Panc1 (cell line): ENCODE measurements around the gene SLC25A36. TPM values are rescaled to one million over a fixed set of nuclear protein-coding genes. Genes with fewer than 3 reads are reported as not detected.

Experiments
- ATAC-seq: fragments of 200-7000 bp; cut with Tn5 transposase; 2 replicates; pipeline ENCODE4 v1.9.1; 2020; ENCODE audit warnings: mild to moderate bottlenecking, moderate library complexity
- BruUV-seq: library from RNA; stranded (reverse); fragments of 400-500 nt; replicated peaks from 2 replicates; lab custom pipeline; 2021; lab: Mats Ljungman, UMichigan
- CTCF ChIA-PET: fragments of 300-600 bp; sonication (Branson Sonifier 250); formaldehyde crosslinking; loops from one replicate; lab custom pipeline; 2022; ENCODE audit warnings: antibody characterized with exemption; lab: Charles Lee
- POLR2A ChIA-PET: fragments of 300-600 bp; sonication (Branson Sonifier 250); formaldehyde crosslinking; loops from one replicate; lab custom pipeline; 2022; ENCODE audit warnings: antibody characterized with exemption; lab: Charles Lee
- DNase-seq: peaks from one replicate; pipeline ENCODE4 v3.0.0-alpha.2; 2010; ENCODE audit warnings: low read depth, low spot score
- H3K27ac ChIP-seq: 2 replicates; pipeline ENCODE4 v1.5.1; 2011; ENCODE audit warnings: mild to moderate bottlenecking, low read length, inconsistent platforms
- H3K27me3 ChIP-seq: fragments of 200-500 bp; sonication (Bioruptor generic); 2 replicates; pipeline ENCODE4 v1.6.0; 2014; ENCODE audit warnings: low read length, inconsistent platforms; ENCODE audit not compliant: control insufficient read depth, insufficient read depth
- H3K36me3 ChIP-seq: fragments of 200-500 bp; sonication (Bioruptor generic); 2 replicates; pipeline ENCODE4 v1.5.1; 2014; ENCODE audit warnings: inconsistent platforms, mild to moderate bottlenecking, low read length, moderate library complexity; ENCODE audit not compliant: control insufficient read depth, insufficient read depth
- H3K4me1 ChIP-seq: 2 replicates; pipeline ENCODE4 v1.5.1; 2011; ENCODE audit warnings: inconsistent platforms, mild to moderate bottlenecking, low read length, moderate library complexity; ENCODE audit not compliant: control insufficient read depth, insufficient read depth
- H3K4me3 ChIP-seq, 2 experiments: 2 replicates each; pipeline ENCODE4 v1.5.1; 2011 to 2012; ENCODE audit warnings: low read depth in 2 of 2, low read length in 2 of 2, mild to moderate bottlenecking in 2 of 2, inconsistent platforms in 1 of 2, moderate library complexity in 1 of 2
- H3K9me3 ChIP-seq: fragments of 200-500 bp; sonication (Bioruptor generic); 2 replicates; pipeline ENCODE4 v1.5.1; 2014; ENCODE audit warnings: low read depth, mild to moderate bottlenecking, inconsistent platforms, low read length, moderate library complexity; ENCODE audit not compliant: control insufficient read depth, insufficient read depth
- POLR2AphosphoS5 ChIP-seq: IDR thresholded peaks from 2 replicates; pipeline ENCODE4 v1.6.1; 2012; ENCODE audit warnings: mild to moderate bottlenecking, low read depth, low read length, moderate library complexity
- REST ChIP-seq, 2 experiments: IDR thresholded peaks; 2 replicates each; pipeline ENCODE4 v1.6.1; 2011 to 2012; ENCODE audit warnings: low read depth in 2 of 2, control low read depth in 1 of 2, low read length in 1 of 2, mild to moderate bottlenecking in 1 of 2, moderate library complexity in 1 of 2; ENCODE audit not compliant: insufficient read depth in 1 of 2
- SIN3A ChIP-seq: IDR thresholded peaks from 2 replicates; pipeline ENCODE4 v1.6.1; 2012; ENCODE audit warnings: low read depth, mild to moderate bottlenecking, low read length, moderate library complexity, borderline replicate concordance; ENCODE audit not compliant: insufficient read depth
- TCF7L2 ChIP-seq: IDR thresholded peaks from 2 replicates; pipeline ENCODE4 v1.6.1; 2011; ENCODE audit warnings: mild to moderate bottlenecking, low read depth, low read length, inconsistent platforms
- in situ Hi-C: cut with HindIII; loops from 2 replicates; pipeline ENCODE4 v1.10.0; 2016; ENCODE audit warnings: low sequenced_read_pairs, low pct_unique_long_range_greater_than_20kb
- intact Hi-C: fragments of 100-400 bp; cut with micrococcal nuclease; formaldehyde crosslinking; loops from one replicate; pipeline ENCODE4 v1.10.0; 2022; ENCODE audit not compliant: unreplicated experiment
- total RNA-seq: library from RNA; stranded (reverse); gene quantifications from one replicate; pipeline ENCODE4 v1.2.1, GENCODE V29; 2021; ENCODE audit not compliant: unreplicated experiment
- TF ChIP-seq, protein P1 (sequence below): fragments of 450-650 bp; IDR thresholded peaks from 2 replicates; pipeline ENCODE4 v1.5.1; 2017; ENCODE audit warnings: mild to moderate bottlenecking

The SLC25A36 gene
- total RNA-seq, 1 experiment from 2014 or later, result 69.5 TPM

DNA sequence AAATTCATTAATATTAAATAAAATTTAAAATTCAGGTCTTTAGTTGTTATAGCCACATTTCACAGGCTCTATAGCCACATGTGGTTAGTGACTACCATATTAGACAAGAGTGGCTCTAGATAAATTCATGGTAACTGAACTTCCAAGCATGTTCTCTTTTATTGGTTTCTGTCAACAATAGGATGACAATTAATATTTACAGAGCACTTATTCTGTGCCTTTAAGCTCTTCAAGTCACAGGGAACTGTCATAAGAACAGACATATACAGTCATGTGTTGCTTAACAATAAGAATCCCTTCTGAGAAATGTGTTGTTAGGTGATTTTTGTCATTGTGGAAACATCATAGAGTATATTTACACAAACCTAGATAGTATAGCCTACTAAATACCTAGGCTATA lies 38.8 kb upstream of the SLC25A36 start:
- no peaks in the 10 kb centered on the region for H3K4me1 ChIP-seq
- H3K9me3 ChIP-seq, result no peaks in the 10 kb centered on the region
- TF ChIP-seq TCF7L2 (no peak), REST (IDR thresholded peaks at IDR 0.05; ENCODE audit: insufficient read depth in 1 of 2, low read depth in 2 of 2, low read length in 1 of 2) (no peak), SIN3A (no peak), POLR2AphosphoS5 (no peak)
- TF ChIP-seq, protein P1, sequence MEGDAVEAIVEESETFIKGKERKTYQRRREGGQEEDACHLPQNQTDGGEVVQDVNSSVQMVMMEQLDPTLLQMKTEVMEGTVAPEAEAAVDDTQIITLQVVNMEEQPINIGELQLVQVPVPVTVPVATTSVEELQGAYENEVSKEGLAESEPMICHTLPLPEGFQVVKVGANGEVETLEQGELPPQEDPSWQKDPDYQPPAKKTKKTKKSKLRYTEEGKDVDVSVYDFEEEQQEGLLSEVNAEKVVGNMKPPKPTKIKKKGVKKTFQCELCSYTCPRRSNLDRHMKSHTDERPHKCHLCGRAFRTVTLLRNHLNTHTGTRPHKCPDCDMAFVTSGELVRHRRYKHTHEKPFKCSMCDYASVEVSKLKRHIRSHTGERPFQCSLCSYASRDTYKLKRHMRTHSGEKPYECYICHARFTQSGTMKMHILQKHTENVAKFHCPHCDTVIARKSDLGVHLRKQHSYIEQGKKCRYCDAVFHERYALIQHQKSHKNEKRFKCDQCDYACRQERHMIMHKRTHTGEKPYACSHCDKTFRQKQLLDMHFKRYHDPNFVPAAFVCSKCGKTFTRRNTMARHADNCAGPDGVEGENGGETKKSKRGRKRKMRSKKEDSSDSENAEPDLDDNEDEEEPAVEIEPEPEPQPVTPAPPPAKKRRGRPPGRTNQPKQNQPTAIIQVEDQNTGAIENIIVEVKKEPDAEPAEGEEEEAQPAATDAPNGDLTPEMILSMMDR, result no peak
- CTCF ChIA-PET, result interaction anchor here (0.7 kb wide), 1 partner anchor 330 kb away, joined by 3 read pairs; no protein-coding TSS in a partner anchor
- no TSS peak for BruUV-seq
- POLR2A ChIA-PET, result no interaction called here
- H3K4me3 ChIP-seq, result no peak overlapping the region
- in situ Hi-C loops (no loop called here), intact Hi-C loops (loop anchor here (10.0 kb wide), 1 partner anchor 202 kb away; no protein-coding TSS in a partner anchor)
- H3K27me3 ChIP-seq, result peaks cover 6% of the 10 kb centered on the region; the same call in 1 of the 2 replicates
- H3K36me3 ChIP-seq, result no peaks in the 10 kb centered on the region
- no peak overlapping the region for H3K27ac ChIP-seq
- ATAC-seq, result no peak
- no peak for DNase-seq

DNA sequence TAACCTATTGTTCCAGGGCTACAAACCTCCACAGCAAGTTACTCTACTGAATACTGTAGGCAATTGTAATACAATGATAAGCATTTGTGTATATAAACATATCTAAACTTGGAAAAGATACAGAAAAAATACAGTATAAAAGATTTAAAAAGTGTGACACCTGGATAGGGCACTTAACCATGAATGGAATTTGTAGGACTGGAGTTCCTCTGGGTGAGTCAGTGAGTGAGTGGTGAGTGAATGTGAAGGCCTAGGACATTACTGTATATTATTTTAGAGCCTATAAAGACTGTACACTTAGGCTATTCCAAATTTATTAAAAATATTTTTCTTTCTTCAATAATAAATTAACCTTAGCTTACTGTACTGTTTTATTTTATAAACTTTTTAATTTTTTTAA lies 38.4 kb upstream of the SLC25A36 start:
- ChIA-PET CTCF (interaction anchor here (0.7 kb wide), 1 partner anchor 329 kb away, joined by 3 read pairs; no protein-coding TSS in a partner anchor), POLR2A (no interaction called here)
- Histone ChIP-seq H3K36me3 (no peaks in the 10 kb centered on the region), H3K4me3 (no peak overlapping the region), H3K27me3 (peaks cover 6% of the 10 kb centered on the region; the same call in 1 of the 2 replicates), H3K9me3 (no peaks in the 10 kb centered on the region), H3K27ac (no peak overlapping the region), H3K4me1 (no peaks in the 10 kb centered on the region)
- no peak for TF ChIP-seq POLR2AphosphoS5
- TF ChIP-seq REST (IDR thresholded peaks at IDR 0.05; ENCODE audit: insufficient read depth in 1 of 2, low read depth in 2 of 2, low read length in 1 of 2), result no peak
- TF ChIP-seq SIN3A, result no peak
- TF ChIP-seq, protein P1, result no peak
- no peak for TF ChIP-seq TCF7L2
- ATAC-seq, result no peak
- in situ Hi-C loops, result no loop called here
- intact Hi-C loops, result loop anchor here (10.0 kb wide), 1 partner anchor 202 kb away; no protein-coding TSS in a partner anchor
- no TSS peak for BruUV-seq
- DNase-seq, result no peak
